Stimulated activated CD8-positive, alpha-beta memory T cell treated with anti-CD3 and anti-CD28 coated beads, Interleukin-12 subunit alpha, Interleukin-12 subunit beta, amount 100 ng/mL, for 1 hour (primary cell): ENCODE data around the gene IGF2BP1.
"Not testable (repeated sequence)": the region's sequence is repeated elsewhere in the genome, so short reads cannot be mapped to it uniquely, and the experiment has no call there.

ENCODE experiments used
- DNase-seq: peaks from one replicate; pipeline ENCODE4 v3.0.0-alpha.2; 2020; ENCODE audit warnings: low read depth

The IGF2BP1 gene

GRCh38 chr17:49054342-49055092 is 57.3 kb downstream of the IGF2BP1 start:
- DNase-seq = no peak

GRCh38 chr17:49055181-49055927 is 58.2 kb downstream of the IGF2BP1 start:
- no peak for DNase-seq

GRCh38 chr17:49061524-49061943 is 64.3 kb downstream of the IGF2BP1 start:
- DNase-seq = no peak

GRCh38 chr17:49063652-49064051 is 66.5 kb downstream of the IGF2BP1 start:
- no peak for DNase-seq

- DNase-seq = no peak
Measured at GRCh38 chr17:49067163-49067562, 70.0 kb downstream of the IGF2BP1 start.

GRCh38 chr17:49069585-49070273 is 72.5 kb downstream of the IGF2BP1 start:
- DNase-seq = no peak

GRCh38 chr17:49071106-49071505 is 73.9 kb downstream of the IGF2BP1 start:
- DNase-seq = no peak

- no peak for DNase-seq
Measured at GRCh38 chr17:49074851-49075540, 77.8 kb downstream of the IGF2BP1 start.

- no peak for DNase-seq
Measured at GRCh38 chr17:49076573-49077384, 79.6 kb downstream of the IGF2BP1 start.

GRCh38 chr17:49078248-49078647 is 81.1 kb downstream of the IGF2BP1 start:
- DNase-seq = no peak

GRCh38 chr17:49079840-49080663 is 82.9 kb downstream of the IGF2BP1 start:
- no peak for DNase-seq

- DNase-seq = no peak
Measured at GRCh38 chr17:49082231-49082630, 85.0 kb downstream of the IGF2BP1 start.

GRCh38 chr17:49085046-49085445 is 87.9 kb downstream of the IGF2BP1 start:
- not testable (repeated sequence) for DNase-seq

- no peak for DNase-seq
Measured at GRCh38 chr17:49085565-49086315, 88.6 kb downstream of the IGF2BP1 start.

- no peak for DNase-seq
Measured at GRCh38 chr17:49086316-49086605, 89.1 kb downstream of the IGF2BP1 start.

GRCh38 chr17:49086649-49087048 is 89.5 kb downstream of the IGF2BP1 start:
- no peak for DNase-seq

GRCh38 chr17:49089094-49089493 is 91.9 kb downstream of the IGF2BP1 start:
- no peak for DNase-seq

GRCh38 chr17:49090878-49091594 is 93.9 kb downstream of the IGF2BP1 start:
- no peak for DNase-seq

GRCh38 chr17:49093131-49093530 is 95.9 kb downstream of the IGF2BP1 start:
- DNase-seq = no peak
